Retinal pigment epithelial cell (primary cell): ENCODE results near the gene ANKS1A.

Experiments
- DNase-seq: peaks from one replicate; pipeline ENCODE4 v3.0.0-alpha.2; 2010; ENCODE audit warnings: low read depth
- H3K4me3 ChIP-seq: 2 replicates; pipeline ENCODE4 v1.5.1; 2011; ENCODE audit warnings: mild to moderate bottlenecking, low read length, control low read depth, moderate library complexity
- TF ChIP-seq, protein P1 (sequence below): conservative IDR thresholded peaks from 2 replicates; pipeline ENCODE4 v1.5.1; 2011; ENCODE audit warnings: low read depth, low read length, control low read depth, inconsistent platforms

Gene ANKS1A

DNA sequence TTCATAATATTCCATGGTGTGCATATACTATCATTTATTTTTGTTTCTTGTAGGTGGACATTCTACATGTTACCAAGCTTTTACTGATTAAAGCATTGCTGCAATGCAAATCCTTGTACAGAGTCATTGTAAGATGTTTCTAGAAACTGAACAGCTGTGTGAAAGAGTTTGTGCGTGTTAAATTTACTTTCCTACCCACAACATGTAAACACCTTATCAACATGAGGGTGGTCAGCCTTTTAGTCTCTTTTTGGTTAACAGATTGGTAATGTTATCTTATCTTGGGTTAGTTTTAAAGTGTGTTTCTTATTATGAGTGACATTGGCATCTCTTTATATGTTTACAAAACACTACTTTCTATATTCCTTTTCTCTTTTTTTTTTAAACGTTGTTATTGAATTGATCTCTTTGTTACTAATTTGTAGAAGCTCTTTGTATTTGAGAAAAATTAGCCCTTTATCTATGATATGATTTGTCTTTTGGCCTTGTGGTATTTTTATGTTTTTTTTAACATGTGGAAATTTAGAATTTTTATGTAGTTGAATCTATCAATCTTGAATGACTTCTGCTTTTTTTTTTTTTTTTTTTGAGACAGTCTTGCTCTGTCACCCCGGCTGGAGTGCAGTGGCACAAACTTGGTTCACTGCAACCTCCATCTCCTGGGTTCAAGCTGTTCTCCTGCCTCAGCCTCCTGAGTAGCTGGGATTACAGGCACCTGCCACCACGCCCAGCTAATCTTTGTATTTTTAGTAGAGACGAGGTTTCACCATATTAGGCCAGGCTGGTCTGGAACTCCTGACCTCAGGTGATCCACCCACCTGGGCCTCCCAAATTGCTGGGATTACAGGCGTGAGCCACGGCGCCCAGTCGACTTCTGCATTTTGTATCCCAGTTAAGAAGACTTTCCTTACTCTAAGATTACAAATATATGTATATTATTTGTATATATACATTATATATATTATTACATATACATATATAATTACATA lies 140.0 kb downstream of the ANKS1A start:
- DNase-seq, result no peak
- no peak overlapping the region for H3K4me3 ChIP-seq
- TF ChIP-seq, protein P1, sequence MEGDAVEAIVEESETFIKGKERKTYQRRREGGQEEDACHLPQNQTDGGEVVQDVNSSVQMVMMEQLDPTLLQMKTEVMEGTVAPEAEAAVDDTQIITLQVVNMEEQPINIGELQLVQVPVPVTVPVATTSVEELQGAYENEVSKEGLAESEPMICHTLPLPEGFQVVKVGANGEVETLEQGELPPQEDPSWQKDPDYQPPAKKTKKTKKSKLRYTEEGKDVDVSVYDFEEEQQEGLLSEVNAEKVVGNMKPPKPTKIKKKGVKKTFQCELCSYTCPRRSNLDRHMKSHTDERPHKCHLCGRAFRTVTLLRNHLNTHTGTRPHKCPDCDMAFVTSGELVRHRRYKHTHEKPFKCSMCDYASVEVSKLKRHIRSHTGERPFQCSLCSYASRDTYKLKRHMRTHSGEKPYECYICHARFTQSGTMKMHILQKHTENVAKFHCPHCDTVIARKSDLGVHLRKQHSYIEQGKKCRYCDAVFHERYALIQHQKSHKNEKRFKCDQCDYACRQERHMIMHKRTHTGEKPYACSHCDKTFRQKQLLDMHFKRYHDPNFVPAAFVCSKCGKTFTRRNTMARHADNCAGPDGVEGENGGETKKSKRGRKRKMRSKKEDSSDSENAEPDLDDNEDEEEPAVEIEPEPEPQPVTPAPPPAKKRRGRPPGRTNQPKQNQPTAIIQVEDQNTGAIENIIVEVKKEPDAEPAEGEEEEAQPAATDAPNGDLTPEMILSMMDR, result no peak

GRCh38 chr6:35030099-35030498 lies 141.0 kb downstream of the ANKS1A start:
- TF ChIP-seq, protein P1, result no peak
- H3K4me3 ChIP-seq, result no peak overlapping the region
- DNase-seq, result no peak

GRCh38 chr6:35031611-35032529 lies 142.8 kb downstream of the ANKS1A start:
- DNase-seq, result no peak
- H3K4me3 ChIP-seq, result no peak overlapping the region
- TF ChIP-seq, protein P1, result no peak

DNA sequence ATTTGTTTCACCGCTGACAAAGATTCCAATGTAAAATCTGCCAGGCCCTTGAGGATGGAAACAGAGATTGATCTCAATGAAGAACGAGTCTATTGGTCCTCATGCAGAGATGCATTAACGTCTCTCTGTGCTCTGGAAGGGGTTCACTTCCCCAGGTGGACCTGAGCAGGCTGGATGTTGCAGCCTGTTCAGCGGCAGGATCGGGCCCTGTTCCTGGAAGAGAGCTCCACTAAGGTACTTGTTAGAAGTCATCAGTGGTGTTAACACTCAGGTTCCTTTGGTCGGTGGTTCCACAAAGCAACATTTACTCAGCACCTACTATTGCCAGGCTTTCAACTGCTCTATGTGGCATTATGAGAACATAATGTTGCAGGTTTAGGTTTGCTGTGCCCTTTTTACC lies 144.6 kb downstream of the ANKS1A start:
- H3K4me3 ChIP-seq, result no peak overlapping the region
- TF ChIP-seq, protein P1, result no peak
- DNase-seq, result no peak

DNA sequence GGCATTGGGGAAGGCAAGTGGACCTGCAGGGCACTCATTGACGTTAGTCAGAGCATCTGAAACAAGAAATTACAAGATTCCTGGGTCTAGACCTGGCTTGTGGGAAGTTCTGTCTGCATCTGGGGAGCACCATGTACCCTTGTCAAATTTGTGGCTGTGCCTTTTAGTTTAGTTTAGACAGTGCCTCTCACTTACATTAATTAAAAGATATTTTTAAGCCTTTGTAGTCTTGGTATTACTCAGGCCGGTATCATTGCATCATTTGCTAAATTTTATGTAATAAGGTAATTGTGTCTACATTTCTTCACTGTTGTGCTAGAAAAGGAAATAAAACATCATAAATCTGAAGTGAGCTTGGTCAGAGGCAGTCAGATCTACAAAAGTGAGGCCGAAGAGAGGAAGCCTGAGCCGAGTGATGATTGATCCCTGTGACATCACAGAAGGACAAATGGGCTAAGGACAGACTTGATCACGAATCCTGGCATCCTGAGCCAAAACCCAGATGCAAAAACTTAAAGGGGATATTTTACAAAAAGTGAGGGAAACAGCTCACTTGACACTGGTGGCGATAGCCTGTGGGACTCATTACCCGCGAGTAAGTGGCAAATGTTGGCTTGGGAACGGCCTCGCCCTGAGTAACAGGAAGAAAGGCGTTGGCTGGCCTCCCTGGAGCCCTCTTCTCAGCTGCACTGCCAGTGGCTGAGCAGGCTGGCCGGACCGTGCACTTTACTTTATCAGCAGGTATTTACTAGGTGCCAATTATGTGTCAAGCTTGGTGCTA lies 145.5 kb downstream of the ANKS1A start:
- DNase-seq, result no peak
- H3K4me3 ChIP-seq, result no peak overlapping the region
- TF ChIP-seq, protein P1, result no peak

- DNase-seq, result no peak
- TF ChIP-seq, protein P1, result no peak
- no peak overlapping the region for H3K4me3 ChIP-seq
These were observed 146.5 kb downstream of the ANKS1A start for GRCh38 chr6:35035481-35036030.
